Aorta (tissue), 5 donors: Measurements from ENCODE around the gene APOLD1. TPM values are rescaled to one million over a fixed set of nuclear protein-coding genes. Genes with fewer than 3 reads are reported as not detected.
"Not testable (repeated sequence)": the region's sequence is repeated elsewhere in the genome, so short reads cannot be mapped to it uniquely, and the experiment has no call there.

ENCODE experiments used
- ATAC-seq: fragments of 200-7000 bp; cut with Tn5 transposase; one replicate; pipeline ENCODE4 v1.9.1; 2022; ENCODE audit warnings: moderate library complexity; ENCODE audit not compliant: low FRiP score
- DNase-seq, 2 donors: peaks; one replicate each; pipeline ENCODE4 v3.0.0-alpha.2; 2020
- H3K27ac ChIP-seq, 2 donors: one replicate each; pipeline ENCODE4 v1.5.1; 2013; ENCODE audit warnings: low read length in 2 of 2, mild to moderate bottlenecking in 2 of 2, moderate library complexity in 2 of 2, control low read depth in 1 of 2, inconsistent platforms in 1 of 2, low read depth in 1 of 2
- H3K27me3 ChIP-seq, 2 donors: one replicate each; pipeline ENCODE4 v1.6.1; 2013; ENCODE audit warnings: control low read depth in 1 of 2, low read length in 1 of 2, mild to moderate bottlenecking in 1 of 2, moderate library complexity in 1 of 2; ENCODE audit not compliant: insufficient read depth in 2 of 2, control insufficient read depth in 1 of 2
- H3K36me3 ChIP-seq, 2 donors: one replicate each; pipeline ENCODE4 v1.6.1; 2013; ENCODE audit warnings: control low read depth in 1 of 2, low read length in 1 of 2, mild to moderate bottlenecking in 1 of 2; ENCODE audit not compliant: insufficient read depth in 2 of 2, control insufficient read depth in 1 of 2
- H3K4me1 ChIP-seq, 2 donors: one replicate each; pipeline ENCODE4 v1.6.1; 2013; ENCODE audit warnings: low read length in 2 of 2, control low read depth in 1 of 2, mild to moderate bottlenecking in 1 of 2, moderate library complexity in 1 of 2; ENCODE audit not compliant: insufficient read depth in 2 of 2, control insufficient read depth in 1 of 2
- H3K4me3 ChIP-seq, 2 donors: one replicate each; pipeline ENCODE4 v1.5.1; 2013; ENCODE audit warnings: low read length in 2 of 2, control low read depth in 1 of 2, mild to moderate bottlenecking in 1 of 2
- H3K9me3 ChIP-seq: one replicate; pipeline ENCODE4 v1.6.1; 2013; ENCODE audit warnings: mild to moderate bottlenecking, low read length; ENCODE audit not compliant: control insufficient read depth
- WGBS, 2 donors: extraction: QIAGEN DNeasy Blood & Tissue Kit; methylation state at CpG; one replicate each; pipeline ENCODE4 v1.1.7; 2013; 5-methylcytosine and 5-hydroxymethylcytosine counted together
- intact Hi-C, 2 donors: fragments of 100-400 bp; cut with DNase I; formaldehyde crosslinking; loops; one replicate each; pipeline versions ENCODE4 v1.14.2 to v1.15.0; 2022
- polyA plus RNA-seq, 2 donors: library from polyadenylated mRNA; stranded (reverse); fragments of 200-250 nt; gene quantifications; one replicate each; pipeline ENCODE4 v1.2.3, GENCODE V29; 2013
- total RNA-seq, 2 donors: library from RNA; stranded (reverse); fragmentation: NEBNext Ultra II Directional; extraction: Animal tissue kit (Norgen Biotek cat#: 25700); gene quantifications; one replicate each; pipeline ENCODE4 v1.2.1, GENCODE V29; 2021
- donor health status: healthy with polysubstance abuse.
- donor health status: Bipolar disorder and iron deficiency.
- donor health status: DM: no; HTN: no; CAD: no.
- donor health status: DM: no; HTN: no; CAD: no.
- donor health status: DM: yes; HTN: yes; CAD: no.

Gene APOLD1
- total and polyA plus RNA-seq, 4 donors, result 0.67 to 94.0 (median 10.5) TPM

DNA sequence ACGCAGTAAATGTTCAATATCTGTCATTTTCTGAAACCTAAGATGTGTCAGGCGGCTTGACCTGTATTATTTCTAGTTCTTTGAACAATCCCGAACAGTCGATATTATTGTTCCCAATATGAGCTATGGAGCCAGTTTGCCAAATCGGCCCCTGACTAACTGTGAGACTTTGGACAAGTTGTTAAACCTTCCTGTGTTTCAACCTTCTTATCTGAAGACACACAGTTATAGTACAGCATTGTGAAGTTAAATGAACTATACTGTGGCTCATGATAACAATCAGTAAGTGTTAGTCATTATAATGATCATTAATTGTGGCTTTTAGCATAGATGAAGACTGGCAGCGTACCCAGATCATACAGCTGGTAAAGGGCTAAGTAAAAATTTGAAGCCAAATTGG lies 51.1 kb downstream of the APOLD1 start:
- no peak overlapping the region for H3K4me3 ChIP-seq
- H3K9me3 ChIP-seq, result no peaks in the 10 kb centered on the region
- 72 to 80% methylated on average over 6 of the region's 6 CpGs for WGBS, 2 donors
- intact Hi-C loops, result loop anchor here (2.0 to 5.0 kb wide), 3 partner anchors 51 to 146 kb away; no protein-coding TSS in a partner anchor
- H3K4me1 ChIP-seq, result no peaks in the 10 kb centered on the region
- ATAC-seq, result no peak
- no peaks in the 10 kb centered on the region for H3K27me3 ChIP-seq
- no peak for DNase-seq
- peaks cover 0 to 4% of the 10 kb centered on the region in 2 donors for H3K36me3 ChIP-seq
- no peak overlapping the region for H3K27ac ChIP-seq

DNA sequence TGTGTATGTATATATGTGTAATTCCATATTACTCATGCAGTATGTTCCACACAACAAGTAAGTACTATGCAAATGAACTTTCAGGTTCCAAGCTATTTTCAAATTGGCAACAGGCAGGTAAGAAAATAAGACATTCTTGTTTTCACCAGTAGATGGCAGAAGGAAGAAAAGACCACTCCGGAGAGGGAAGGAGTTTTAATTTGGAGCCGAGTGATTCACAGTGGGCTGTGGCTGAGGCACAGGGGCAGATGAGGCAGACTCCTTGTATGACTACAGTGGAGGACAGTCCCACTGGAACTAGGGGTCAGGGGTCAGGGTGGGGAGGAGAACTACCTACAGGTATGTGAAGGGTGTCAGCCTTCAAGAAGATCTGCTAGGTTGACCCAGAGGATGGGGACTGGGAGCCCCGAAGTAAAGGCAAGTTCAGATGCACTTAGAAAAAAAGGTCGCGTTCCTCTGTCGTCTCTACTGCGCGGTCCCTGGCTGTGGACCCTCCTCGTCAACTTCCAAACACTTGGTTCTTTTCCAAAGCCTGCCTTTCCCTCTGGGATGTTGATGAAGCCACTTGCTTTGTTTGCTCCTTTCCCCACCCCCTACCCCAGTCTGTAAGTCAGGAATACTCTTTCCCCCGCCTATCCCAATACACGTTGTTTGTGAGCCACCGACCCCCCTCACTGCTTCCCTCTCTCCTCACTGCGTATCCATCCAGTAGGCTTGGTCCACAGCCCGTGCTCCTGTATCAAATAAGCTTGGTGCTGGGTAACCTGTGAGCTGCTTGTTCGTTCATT lies 51.8 kb downstream of the APOLD1 start:
- no peak overlapping the region for H3K4me3 ChIP-seq
- no peaks in the 10 kb centered on the region for H3K9me3 ChIP-seq
- WGBS, 2 donors, result 31 to 46% methylated on average over 15 of the region's 15 CpGs
- H3K36me3 ChIP-seq, result peaks cover 0 to 4% of the 10 kb centered on the region in 2 donors
- H3K27me3 ChIP-seq, result no peaks in the 10 kb centered on the region
- ATAC-seq, result peak; percentile 68
- intact Hi-C loops, result loop anchor here (2.0 to 5.0 kb wide), 3 partner anchors 50 to 146 kb away; no protein-coding TSS in a partner anchor
- H3K4me1 ChIP-seq, result no peaks in the 10 kb centered on the region
- no peak overlapping the region for H3K27ac ChIP-seq
- peak; percentile 71 to 79 for DNase-seq

DNA sequence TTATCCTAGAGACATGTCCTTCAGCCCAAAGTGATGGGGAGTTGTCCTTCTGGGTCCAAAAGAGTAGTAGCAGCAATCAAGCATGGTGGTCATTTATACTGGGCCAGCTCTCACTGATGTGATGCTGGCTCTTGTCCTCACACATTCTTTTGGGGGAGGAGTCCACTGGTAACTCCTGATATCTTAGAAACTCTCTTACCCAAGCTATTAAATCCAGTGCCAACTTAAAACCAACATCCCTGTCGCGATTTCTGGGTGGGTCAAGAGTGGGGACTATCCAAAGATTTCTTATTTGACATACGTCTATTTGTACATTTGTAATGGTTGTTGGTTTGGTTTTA lies 52.3 kb downstream of the APOLD1 start:
- no peaks in the 10 kb centered on the region for H3K4me1 ChIP-seq
- H3K9me3 ChIP-seq, result no peaks in the 10 kb centered on the region
- no peak overlapping the region for H3K4me3 ChIP-seq
- intact Hi-C loops, result loop anchor here (2.0 to 5.0 kb wide), 4 partner anchors 50 to 145 kb away; partner anchors contain the start of gene GPRC5A (in 1 of the 2)
- DNase-seq (no peak), ATAC-seq (no peak)
- 66 to 83% methylated on average over 3 of the region's 3 CpGs for WGBS, 2 donors
- H3K36me3 ChIP-seq, result peaks cover 0 to 4% of the 10 kb centered on the region in 2 donors
- H3K27me3 ChIP-seq, result no peaks in the 10 kb centered on the region
- H3K27ac ChIP-seq, result no peak overlapping the region

DNA sequence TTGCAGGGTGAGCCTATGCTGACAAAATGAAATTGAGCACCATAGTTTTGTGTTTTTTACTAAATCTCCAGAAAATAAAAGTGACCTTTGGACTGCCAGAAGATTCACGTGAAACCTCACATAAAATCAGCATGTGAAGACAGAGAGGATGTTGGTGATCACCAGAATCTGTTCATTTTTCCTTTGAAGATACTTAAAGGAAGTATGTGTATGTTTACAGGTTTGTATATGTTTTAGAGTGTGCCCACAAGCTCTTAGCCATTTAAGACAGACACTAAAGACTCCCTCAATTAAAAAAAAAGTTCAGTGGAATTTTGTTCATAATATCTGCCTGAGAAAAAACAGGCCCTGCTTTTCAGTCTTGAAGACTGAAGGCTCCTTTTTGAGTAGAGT lies 53.5 kb downstream of the APOLD1 start:
- ATAC-seq (no peak), DNase-seq (no peak)
- H3K27ac ChIP-seq, result no peak overlapping the region
- H3K9me3 ChIP-seq, result no peaks in the 10 kb centered on the region
- H3K27me3 ChIP-seq, result no peaks in the 10 kb centered on the region
- H3K4me3 ChIP-seq, result no peak overlapping the region
- H3K4me1 ChIP-seq, result no peaks in the 10 kb centered on the region
- intact Hi-C loops, result loop anchor here (2.0 to 5.0 kb wide), 3 partner anchors 48 to 138 kb away; partner anchors contain the start of gene GPRC5A (in 1 of the 2)
- no peaks in the 10 kb centered on the region for H3K36me3 ChIP-seq
- 87 to 89% methylated on average over 1 of the region's 1 CpG for WGBS, 2 donors

DNA sequence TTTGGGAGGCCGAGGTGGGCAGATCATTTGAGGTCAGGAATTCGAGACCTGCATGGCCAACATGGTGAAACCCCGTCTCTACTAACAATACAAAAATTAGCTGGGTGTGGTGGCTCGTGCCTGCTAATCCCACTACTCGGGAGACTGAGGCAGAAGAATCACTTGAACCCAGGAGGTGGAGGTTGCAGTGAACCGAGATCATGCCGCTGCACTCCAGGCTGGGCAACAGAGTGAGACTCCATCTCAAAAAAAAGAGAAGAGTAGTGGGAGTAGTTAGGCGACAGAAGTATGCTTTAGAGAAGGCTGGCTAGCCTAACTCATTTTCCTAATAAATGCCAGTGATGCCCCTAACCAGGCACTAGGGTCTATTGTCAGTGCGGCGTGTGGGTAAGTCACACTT lies 54.0 kb downstream of the APOLD1 start:
- peak overlapping the region in 1 of 2 donors; percentile 56 for H3K27ac ChIP-seq
- not testable (repeated sequence) for H3K4me1 ChIP-seq, H3K27me3 ChIP-seq, H3K36me3 ChIP-seq, ATAC-seq, H3K4me3 ChIP-seq, H3K9me3 ChIP-seq, DNase-seq
- intact Hi-C loops, result loop anchor here (2.0 to 5.0 kb wide), 3 partner anchors 48 to 138 kb away; partner anchors contain the start of gene GPRC5A (in 1 of the 2)
- WGBS, 2 donors, result 88 to 92% methylated on average over 10 of the region's 10 CpGs

DNA sequence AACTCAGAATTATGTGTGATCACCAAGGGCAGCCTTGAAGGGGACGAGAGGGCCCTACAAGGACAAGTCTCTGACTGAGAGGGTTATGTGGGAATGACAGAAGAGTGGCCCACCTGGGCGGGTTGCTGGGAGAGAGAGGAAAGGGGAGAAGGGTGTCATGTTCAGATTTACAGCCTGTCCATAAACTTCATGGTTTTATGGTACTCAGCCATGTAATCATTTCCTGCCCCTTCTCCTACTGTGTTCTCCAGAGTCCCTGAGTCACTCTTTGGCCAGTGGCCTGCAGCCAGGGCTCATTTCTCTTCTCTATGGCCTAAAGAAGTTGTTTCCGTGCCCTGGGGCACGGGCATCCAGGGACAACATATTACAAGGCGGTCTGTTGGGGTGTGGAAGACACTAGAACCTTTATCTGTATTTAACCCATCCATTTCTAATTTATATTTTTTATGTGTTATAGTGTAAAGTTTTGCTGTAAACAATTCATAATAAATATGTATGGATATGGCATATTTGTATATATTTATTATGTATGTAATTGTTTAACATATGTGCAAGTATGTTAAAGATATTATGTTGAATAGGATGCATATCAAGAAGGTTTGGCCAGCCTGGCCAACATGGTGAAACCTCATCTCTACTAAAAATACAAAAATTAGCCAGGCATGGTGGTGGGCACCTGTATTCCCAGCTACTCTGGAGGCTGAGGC lies 54.6 kb downstream of the APOLD1 start:
- peak; percentile 67 for ATAC-seq

DNA sequence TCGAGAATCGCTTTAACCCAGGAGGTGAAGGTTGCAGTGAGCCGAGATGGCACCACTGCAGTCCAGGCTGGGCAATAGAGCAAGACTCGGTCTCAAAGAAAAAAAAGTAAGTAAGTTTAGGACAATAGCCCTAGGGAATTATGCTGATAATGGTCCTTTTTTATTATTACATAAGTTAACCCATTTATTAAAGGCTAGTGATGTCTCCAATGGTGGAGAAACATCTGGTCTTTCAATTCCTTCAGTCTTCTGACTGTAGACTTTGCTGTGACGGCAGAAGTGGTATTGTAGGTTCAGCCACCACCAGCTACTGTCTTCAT lies 55.1 kb downstream of the APOLD1 start:
- Histone ChIP-seq H3K27me3 (no peaks in the 10 kb centered on the region), H3K4me3 (no peak overlapping the region), H3K36me3 (no peaks in the 10 kb centered on the region), H3K4me1 (no peaks in the 10 kb centered on the region), H3K9me3 (no peaks in the 10 kb centered on the region), H3K27ac (no peak overlapping the region)
- intact Hi-C loops, result no loop called here
- 81 to 86% methylated on average over 5 of the region's 5 CpGs for WGBS, 2 donors
- ATAC-seq, result no peak
- no peak for DNase-seq

More for the DNA sequence above, 54.6 kb downstream of the APOLD1 start:
- Histone ChIP-seq H3K4me3 (no peak overlapping the region), H3K36me3 (no peaks in the 10 kb centered on the region), H3K27me3 (no peaks in the 10 kb centered on the region), H3K9me3 (no peaks in the 10 kb centered on the region), H3K4me1 (no peaks in the 10 kb centered on the region), H3K27ac (peak overlapping the region in 1 of 2 donors; percentile 56)
- WGBS, 2 donors, result 22% methylated on average over 5 of the region's 5 CpGs
- intact Hi-C loops, result loop anchor here (2.0 to 5.0 kb wide), 3 partner anchors 47 to 137 kb away; partner anchors contain the start of gene GPRC5A (in 1 of the 2)
- peak; percentile 86 to 89 for DNase-seq
